K562 (cell line): ENCODE measurements around the gene SLC3A2. TPM values are rescaled to one million over a fixed set of nuclear protein-coding genes. Genes with fewer than 3 reads are reported as not detected.

Source experiments
- ASH1L ChIP-seq: fragments of 450-650 bp; IDR thresholded peaks from 2 replicates; pipeline ENCODE4 v1.6.1; 2018; ENCODE audit warnings: borderline replicate concordance, mild to moderate bottlenecking, low read depth; ENCODE audit not compliant: partially characterized antibody
- CBFA2T3 ChIP-seq: fragments of 450-650 bp; IDR thresholded peaks from 2 replicates; pipeline ENCODE4 v1.6.1; 2017
- CC2D1A ChIP-seq: fragments of 450-650 bp; IDR thresholded peaks from 2 replicates; pipeline ENCODE4 v1.6.1; 2017; ENCODE audit warnings: mild to moderate bottlenecking
- FOSL1 ChIP-seq: fragments of 200-800 bp; sonication (Bioruptor generic); conservative IDR thresholded peaks from 2 replicates; pipeline ENCODE4 v1.6.1; 2016; ENCODE audit warnings: missing genetic modification characterization, missing compliant biosample characterization
- KLF6 ChIP-seq: fragments of 250-450 bp; sonication (Bioruptor Pico); IDR thresholded peaks from 2 replicates; pipeline ENCODE4 v1.4.0; 2020; ENCODE audit warnings: mild to moderate bottlenecking, moderate library complexity, borderline replicate concordance
- MTA3 ChIP-seq: fragments of 450-650 bp; formaldehyde crosslinking; IDR thresholded peaks from 2 replicates; pipeline ENCODE4 v1.6.1; 2017; ENCODE audit warnings: mild to moderate bottlenecking, borderline replicate concordance
- NCOA4 ChIP-seq: fragments of 450-650 bp; IDR thresholded peaks from 2 replicates; pipeline ENCODE4 v1.6.1; 2018; ENCODE audit warnings: mild to moderate bottlenecking; ENCODE audit not compliant: partially characterized antibody
- RAD51 ChIP-seq: fragments of 450-650 bp; IDR thresholded peaks from 2 replicates; pipeline ENCODE4 v1.7.1; 2016; ENCODE audit warnings: low read depth, mild to moderate bottlenecking, borderline replicate concordance
- RBM34 ChIP-seq: fragments of 200-400 bp; formaldehyde crosslinking; IDR thresholded peaks from 2 replicates; pipeline ENCODE4 v1.6.1; 2018; ENCODE audit warnings: low read length, borderline replicate concordance; ENCODE audit not compliant: insufficient read depth
- SOX6 ChIP-seq: fragments of 450-650 bp; IDR thresholded peaks from 2 replicates; pipeline ENCODE4 v1.6.1; 2014; ENCODE audit warnings: mild to moderate bottlenecking
- TAF1 ChIP-seq: IDR thresholded peaks from 2 replicates; pipeline ENCODE4 v1.6.1; 2011; ENCODE audit warnings: mild to moderate bottlenecking, low read length, moderate library complexity; ENCODE audit not compliant: insufficient read depth, control insufficient read depth, severe bottlenecking; ENCODE audit errors: extremely low read depth
- ZNF384 ChIP-seq: IDR thresholded peaks from 2 replicates; pipeline ENCODE4 v1.6.1; 2012; ENCODE audit warnings: low read depth, low read length, improper control_type of control experiment
- ZNF586 ChIP-seq: fragments of 450-650 bp; formaldehyde crosslinking; conservative IDR thresholded peaks from 2 replicates; pipeline ENCODE4 v1.4.0; 2020; ENCODE audit warnings: mild to moderate bottlenecking, moderate library complexity
- ZNF644 ChIP-seq: fragments of 200-800 bp; sonication (Bioruptor generic); IDR thresholded peaks from 2 replicates; pipeline ENCODE4 v1.6.1; 2016; ENCODE audit warnings: low read depth, missing genetic modification characterization, missing compliant biosample characterization
- ZNF780A ChIP-seq: fragments of 250-450 bp; sonication (Bioruptor Pico); IDR thresholded peaks from 2 replicates; pipeline ENCODE4 v1.5.0; 2021; ENCODE audit warnings: mild to moderate bottlenecking
- polyA plus RNA-seq, 8 experiments: library from polyadenylated mRNA; depleted of rRNA in 4 of 8; stranded (reverse) in 5 of 8; unstranded in 3 of 8; fragments of >200 nt; fragmentation: Nextera tagmentation in 2 of 8; fragmentation: Illumina TruSeq in 1 of 8; extraction: Ambion mirVana in 2 of 8; extraction: Trizol in 1 of 8; gene quantifications; 2 replicates each; pipeline versions ENCODE4 v1.2.1 to v1.2.3, GENCODE V29; 2011 to 2014; ENCODE audit warnings: inconsistent platforms in 1 of 8, missing spikeins in 1 of 8
- total RNA-seq, 7 experiments: library from RNA; depleted of rRNA in 6 of 7; stranded (reverse); fragments of >200 nt in 6 of 7; fragmentation: Illumina TruSeq in 2 of 7; extraction: Trizol in 2 of 7; gene quantifications; 2 replicates each; pipeline versions ENCODE4 v1.2.1 to v1.2.3, GENCODE V29; 2011 to 2021; ENCODE audit warnings: low replicate concordance in 1 of 7
- TF ChIP-seq, protein P1 (sequence below), 2 experiments: IDR thresholded peaks in 1 of 2; conservative IDR thresholded peaks in 1 of 2; 2 replicates each; pipeline ENCODE4 v1.6.1; 2016; ENCODE audit warnings: low read depth in 2 of 2, mild to moderate bottlenecking in 1 of 2, missing compliant biosample characterization in 1 of 2, missing genetic modification characterization in 1 of 2, moderate library complexity in 1 of 2
- TF ChIP-seq, protein P2 (sequence below), 3 experiments: fragments of 200-800 bp in 1 of 3; sonication (Bioruptor generic) in 1 of 3; sonication (generic) in 1 of 3; formaldehyde crosslinking in 1 of 3; IDR thresholded peaks; 2 replicates each; pipeline versions ENCODE4 v1.6.1 to v1.8.0; 2016 to 2022; ENCODE audit warnings: mild to moderate bottlenecking in 2 of 3, missing compliant biosample characterization in 2 of 3, missing genetic modification characterization in 2 of 3, missing genetic modification reagents in 1 of 3
- TF ChIP-seq, protein P3 (sequence below): fragments of 250-450 bp; sonication (Bioruptor Pico); IDR thresholded peaks from 2 replicates; pipeline ENCODE4 v1.4.0; 2020; ENCODE audit warnings: mild to moderate bottlenecking, moderate library complexity
- TF ChIP-seq, protein P4 (sequence below), 2 experiments: IDR thresholded peaks; 2 replicates each; pipeline ENCODE4 v1.6.1; 2011; ENCODE audit warnings: borderline replicate concordance in 1 of 2, control low read depth in 1 of 2, low read depth in 1 of 2, low read length in 1 of 2, mild to moderate bottlenecking in 1 of 2, mixed read lengths in 1 of 2, moderate library complexity in 1 of 2; ENCODE audit not compliant: insufficient read depth in 1 of 2, insufficient read length in 1 of 2, poor library complexity in 1 of 2, severe bottlenecking in 1 of 2; ENCODE audit errors: extremely low read depth in 1 of 2

SLC3A2 gene
- total and polyA plus RNA-seq, 9 of the 15 experiments (the other 6 are each of a cell fraction or from before 2014, with no cell fraction given): 20.0 to 296 (median 214) TPM

DNA sequence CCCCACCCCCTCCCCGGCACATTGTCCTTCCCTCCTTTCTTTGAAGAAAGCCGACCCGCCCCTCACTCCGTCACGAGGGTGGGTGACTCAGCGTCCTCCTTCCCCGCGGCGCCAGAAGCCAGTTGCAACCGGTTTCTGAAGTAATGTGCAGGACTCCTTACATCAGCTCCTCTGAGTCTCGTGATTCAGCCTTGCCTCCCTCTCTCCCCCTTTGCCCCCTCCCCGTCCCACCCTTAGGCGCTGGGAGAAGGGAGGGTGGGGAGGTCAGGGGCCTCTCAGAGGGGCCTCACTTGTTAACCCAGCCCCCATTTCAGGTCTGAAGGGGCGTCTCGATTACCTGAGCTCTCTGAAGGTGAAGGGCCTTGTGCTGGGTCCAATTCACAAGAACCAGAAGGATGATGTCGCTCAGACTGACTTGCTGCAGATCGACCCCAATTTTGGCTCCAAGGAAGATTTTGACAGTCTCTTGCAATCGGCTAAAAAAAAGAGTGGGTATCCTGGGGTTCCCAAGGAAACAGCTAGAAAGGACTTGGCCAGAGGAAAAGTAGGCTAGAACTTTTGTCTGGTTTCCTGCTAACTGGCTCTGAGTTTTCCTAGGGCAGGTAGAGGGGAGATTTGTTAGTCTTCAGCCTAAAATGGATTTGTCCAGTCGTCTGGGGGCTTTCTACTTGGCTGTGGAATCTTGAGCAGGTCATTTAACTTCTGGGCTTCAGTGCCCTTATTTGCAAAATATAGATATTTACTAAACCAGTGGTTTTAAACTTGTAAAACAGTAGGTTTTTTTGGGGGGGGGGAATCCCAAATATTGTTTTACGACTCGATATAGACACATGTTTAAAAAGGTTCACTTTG lies 1.1 kb downstream of the SLC3A2 start (continued):
- TF ChIP-seq CC2D1A: no peak
- TF ChIP-seq MTA3: no peak
- TF ChIP-seq, protein P1, sequence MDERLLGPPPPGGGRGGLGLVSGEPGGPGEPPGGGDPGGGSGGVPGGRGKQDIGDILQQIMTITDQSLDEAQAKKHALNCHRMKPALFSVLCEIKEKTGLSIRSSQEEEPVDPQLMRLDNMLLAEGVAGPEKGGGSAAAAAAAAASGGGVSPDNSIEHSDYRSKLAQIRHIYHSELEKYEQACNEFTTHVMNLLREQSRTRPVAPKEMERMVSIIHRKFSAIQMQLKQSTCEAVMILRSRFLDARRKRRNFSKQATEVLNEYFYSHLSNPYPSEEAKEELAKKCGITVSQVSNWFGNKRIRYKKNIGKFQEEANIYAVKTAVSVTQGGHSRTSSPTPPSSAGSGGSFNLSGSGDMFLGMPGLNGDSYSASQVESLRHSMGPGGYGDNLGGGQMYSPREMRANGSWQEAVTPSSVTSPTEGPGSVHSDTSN (CRISPR knock-in tag; IDR thresholded peaks at IDR 0.05; ENCODE audit: low read depth): no peak
- TF ChIP-seq, protein P1 (tag; conservative IDR thresholded peaks at IDR 0.05; ENCODE audit: low read depth): no peak
- no peak for TF ChIP-seq RBM34
- TF ChIP-seq, protein P2, sequence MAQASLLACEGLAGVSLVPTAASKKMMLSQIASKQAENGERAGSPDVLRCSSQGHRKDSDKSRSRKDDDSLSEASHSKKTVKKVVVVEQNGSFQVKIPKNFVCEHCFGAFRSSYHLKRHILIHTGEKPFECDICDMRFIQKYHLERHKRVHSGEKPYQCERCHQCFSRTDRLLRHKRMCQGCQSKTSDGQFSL (CRISPR knock-in tag; IDR thresholded peaks at IDR 0.05): no peak
- TF ChIP-seq, protein P2 (tag; IDR thresholded peaks at IDR 0.05): peak in 1 of 2 experiments; percentile 16; a peak in 1 of 4 replicates
- no peak for TF ChIP-seq ZNF586 (CRISPR knock-in tag)
- TF ChIP-seq ASH1L: no peak
- TF ChIP-seq CBFA2T3: 0 out of 2 replicates have a peak, but pooled peaks have one; percentile 2
- TF ChIP-seq, protein P3, sequence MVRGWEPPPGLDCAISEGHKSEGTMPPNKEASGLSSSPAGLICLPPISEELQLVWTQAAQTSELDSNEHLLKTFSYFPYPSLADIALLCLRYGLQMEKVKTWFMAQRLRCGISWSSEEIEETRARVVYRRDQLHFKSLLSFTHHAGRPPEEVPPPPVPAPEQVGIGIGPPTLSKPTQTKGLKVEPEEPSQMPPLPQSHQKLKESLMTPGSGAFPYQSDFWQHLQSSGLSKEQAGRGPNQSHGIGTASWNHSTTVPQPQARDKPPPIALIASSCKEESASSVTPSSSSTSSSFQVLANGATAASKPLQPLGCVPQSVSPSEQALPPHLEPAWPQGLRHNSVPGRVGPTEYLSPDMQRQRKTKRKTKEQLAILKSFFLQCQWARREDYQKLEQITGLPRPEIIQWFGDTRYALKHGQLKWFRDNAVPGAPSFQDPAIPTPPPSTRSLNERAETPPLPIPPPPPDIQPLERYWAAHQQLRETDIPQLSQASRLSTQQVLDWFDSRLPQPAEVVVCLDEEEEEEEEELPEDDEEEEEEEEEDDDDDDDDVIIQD (CRISPR knock-in tag): no peak
- TF ChIP-seq TAF1: peak; percentile 63
- TF ChIP-seq KLF6 (CRISPR knock-in tag): peak; percentile 45; the same call in 1 of the 2 replicates
- TF ChIP-seq FOSL1 (tag): peak; percentile 98
- TF ChIP-seq NCOA4: no peak
- TF ChIP-seq SOX6: peak; percentile 66; the same call in 1 of the 2 replicates
- TF ChIP-seq ZNF384: 0 out of 2 replicates have a peak, but pooled peaks have one; percentile 1
- TF ChIP-seq RAD51: peak; percentile 71
- no peak for TF ChIP-seq ZNF780A (CRISPR knock-in tag)
- TF ChIP-seq, protein P4, sequence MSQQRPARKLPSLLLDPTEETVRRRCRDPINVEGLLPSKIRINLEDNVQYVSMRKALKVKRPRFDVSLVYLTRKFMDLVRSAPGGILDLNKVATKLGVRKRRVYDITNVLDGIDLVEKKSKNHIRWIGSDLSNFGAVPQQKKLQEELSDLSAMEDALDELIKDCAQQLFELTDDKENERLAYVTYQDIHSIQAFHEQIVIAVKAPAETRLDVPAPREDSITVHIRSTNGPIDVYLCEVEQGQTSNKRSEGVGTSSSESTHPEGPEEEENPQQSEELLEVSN (IDR thresholded peaks at IDR 0.05; ENCODE audit: borderline replicate concordance in 1 of 2, extremely low read depth in 1 of 2, insufficient read depth in 1 of 2, insufficient read length in 1 of 2, low read depth in 1 of 2, low read length in 1 of 2, poor library complexity in 1 of 2, severe bottlenecking in 1 of 2): peak in 1 of 2 experiments; percentile 82
- no peak for TF ChIP-seq ZNF644
